H9 (cell line): Measurements from ENCODE around the gene GALNS. TPM values are rescaled to one million over a fixed set of nuclear protein-coding genes. Genes with fewer than 3 reads are reported as not detected.

Experiments
- DNase-seq: peaks from one replicate; pipeline ENCODE4 v3.0.0-alpha.2; 2017
- H2AFZ ChIP-seq: one replicate; pipeline ENCODE4 v1.6.1; 2013; ENCODE audit warnings: mild to moderate bottlenecking, low read length, control low read depth, moderate library complexity
- H2AK5ac ChIP-seq: 2 replicates; pipeline ENCODE4 v1.6.1; 2013; ENCODE audit warnings: low read length, control low read depth, mixed read lengths; ENCODE audit not compliant: insufficient read length
- H2BK120ac ChIP-seq: one replicate; pipeline ENCODE4 v1.6.1; 2013; ENCODE audit warnings: low read depth, mild to moderate bottlenecking, low read length, control low read depth, inconsistent platforms; ENCODE audit not compliant: poor library complexity, severe bottlenecking
- H2BK12ac ChIP-seq: 2 replicates; pipeline ENCODE4 v1.6.1; 2013; ENCODE audit warnings: low read length, control low read depth, mixed read lengths, low read depth; ENCODE audit not compliant: insufficient read length
- H2BK15ac ChIP-seq: 2 replicates; pipeline ENCODE4 v1.6.1; 2013; ENCODE audit warnings: low read depth, low read length, control low read depth
- H2BK20ac ChIP-seq: one replicate; pipeline ENCODE4 v1.6.1; 2013; ENCODE audit warnings: low read depth, mild to moderate bottlenecking, low read length, control low read depth, inconsistent platforms; ENCODE audit not compliant: poor library complexity, severe bottlenecking
- H2BK5ac ChIP-seq: 2 replicates; pipeline ENCODE4 v1.6.1; 2013; ENCODE audit warnings: low read length, control low read depth, mixed read lengths; ENCODE audit not compliant: insufficient read length
- H3K14ac ChIP-seq: 2 replicates; pipeline ENCODE4 v1.6.1; 2013; ENCODE audit warnings: low read length, control low read depth; ENCODE audit not compliant: insufficient read depth
- H3K18ac ChIP-seq: 2 replicates; pipeline ENCODE4 v1.6.1; 2013; ENCODE audit warnings: low read depth, mild to moderate bottlenecking, mixed read lengths, low read length, control low read depth; ENCODE audit not compliant: insufficient read length
- H3K23ac ChIP-seq: 2 replicates; pipeline ENCODE4 v1.6.1; 2013; ENCODE audit warnings: low read length, control low read depth, mixed read lengths, low read depth; ENCODE audit not compliant: insufficient read length
- H3K23me2 ChIP-seq: 2 replicates; pipeline ENCODE4 v1.6.1; 2013; ENCODE audit warnings: low read depth, mild to moderate bottlenecking, mixed read lengths, low read length, control low read depth; ENCODE audit not compliant: insufficient read length, poor library complexity, severe bottlenecking
- H3K27ac ChIP-seq: 2 replicates; pipeline ENCODE4 v1.5.1; 2013; ENCODE audit warnings: low read length, control low read depth, mixed read lengths, low read depth; ENCODE audit not compliant: insufficient read length
- H3K27me3 ChIP-seq: 2 replicates; pipeline ENCODE4 v1.6.1; 2013; ENCODE audit warnings: low read length, control low read depth, inconsistent platforms; ENCODE audit not compliant: insufficient read depth
- H3K4ac ChIP-seq: 2 replicates; pipeline ENCODE4 v1.6.1; 2013; ENCODE audit warnings: low read depth, mild to moderate bottlenecking, control low read depth, inconsistent platforms, low read length, moderate library complexity
- H3K4me1 ChIP-seq: 2 replicates; pipeline ENCODE4 v1.6.1; 2013; ENCODE audit warnings: low read length, control low read depth, inconsistent platforms; ENCODE audit not compliant: insufficient read depth
- H3K4me2 ChIP-seq: 2 replicates; pipeline ENCODE4 v1.6.1; 2013; ENCODE audit warnings: low read length, control low read depth, mixed read lengths; ENCODE audit not compliant: insufficient read length, insufficient read depth
- H3K56ac ChIP-seq: 2 replicates; pipeline ENCODE4 v1.6.1; 2013; ENCODE audit warnings: low read depth, mild to moderate bottlenecking, mixed read lengths, low read length, control low read depth; ENCODE audit not compliant: insufficient read length
- H3K79me1 ChIP-seq: 2 replicates; pipeline ENCODE4 v1.6.1; 2013; ENCODE audit warnings: low read depth, mild to moderate bottlenecking, moderate library complexity, low read length, control low read depth, inconsistent platforms; ENCODE audit not compliant: insufficient read depth, poor library complexity, severe bottlenecking
- H3K79me2 ChIP-seq: 2 replicates; pipeline ENCODE4 v1.6.1; 2013; ENCODE audit warnings: low read length, control low read depth, inconsistent platforms; ENCODE audit not compliant: insufficient read depth
- H3K9ac ChIP-seq: 2 replicates; pipeline ENCODE4 v1.6.1; 2013; ENCODE audit warnings: low read length, control low read depth, mixed read lengths; ENCODE audit not compliant: insufficient read length; ENCODE audit errors: extremely low read depth
- H3K9me3 ChIP-seq: one replicate; pipeline ENCODE4 v1.6.1; 2013; ENCODE audit warnings: low read depth, low read length, inconsistent platforms; ENCODE audit not compliant: control insufficient read depth
- H3T11ph ChIP-seq: one replicate; pipeline ENCODE4 v1.6.1; 2013; ENCODE audit warnings: mild to moderate bottlenecking, low read length, control low read depth, inconsistent platforms
- H4K20me1 ChIP-seq: one replicate; pipeline ENCODE4 v1.6.1; 2013; ENCODE audit not compliant: control insufficient read depth, insufficient read length, insufficient read depth
- H4K5ac ChIP-seq: 2 replicates; pipeline ENCODE4 v1.6.1; 2013; ENCODE audit warnings: low read depth, mild to moderate bottlenecking, mixed read lengths, low read length, control low read depth; ENCODE audit not compliant: insufficient read length
- H4K8ac ChIP-seq: replicated peaks from 2 replicates; pipeline ENCODE4 v1.6.1; 2013; ENCODE audit warnings: low read length, control low read depth, mixed read lengths, low read depth; ENCODE audit not compliant: insufficient read length
- H4K91ac ChIP-seq: 2 replicates; pipeline ENCODE4 v1.6.1; 2013; ENCODE audit warnings: low read depth, mild to moderate bottlenecking, moderate library complexity, mixed read lengths, low read length, control low read depth; ENCODE audit not compliant: insufficient read length
- H3K27ac Mint-ChIP-seq, 3 experiments: 2 replicates in 2 of 3; 3 replicates in 1 of 3; pipeline ENCODE4 v1.8.0; 2020 to 2021; ENCODE audit warnings: mixed read lengths in 3 of 3, mild to moderate bottlenecking in 1 of 3, moderate library complexity in 1 of 3
- H3K27me3 Mint-ChIP-seq: 2 replicates; pipeline ENCODE4 v1.8.0; 2021; ENCODE audit warnings: low read depth, mild to moderate bottlenecking, moderate library complexity, mixed read lengths
- H3K36me3 Mint-ChIP-seq, 3 experiments: 2 replicates in 2 of 3; 3 replicates in 1 of 3; pipeline ENCODE4 v1.8.0; 2020 to 2021; ENCODE audit warnings: low read depth in 3 of 3, mixed read lengths in 3 of 3; ENCODE audit not compliant: insufficient read depth in 1 of 3
- H3K4me1 Mint-ChIP-seq, 2 experiments: 2 replicates each; pipeline ENCODE4 v1.8.0; 2020; ENCODE audit warnings: mixed read lengths in 2 of 2
- H3K4me3 Mint-ChIP-seq, 2 experiments: 2 replicates in 1 of 2; 3 replicates in 1 of 2; pipeline ENCODE4 v1.8.0; 2020 to 2021; ENCODE audit warnings: mild to moderate bottlenecking in 2 of 2, mixed read lengths in 2 of 2, moderate library complexity in 1 of 2
- H3K9me3 Mint-ChIP-seq, 2 experiments: 2 replicates in 1 of 2; 3 replicates in 1 of 2; pipeline ENCODE4 v1.8.0; 2020; ENCODE audit warnings: mild to moderate bottlenecking in 2 of 2, mixed read lengths in 2 of 2, moderate library complexity in 1 of 2
- CTCF ChIP-seq: fragments of 200-600 bp; sonication (generic); conservative IDR thresholded peaks from 3 replicates; pipeline ENCODE4 v1.8.0; 2021; ENCODE audit warnings: antibody characterized with exemption, mild to moderate bottlenecking
- WGBS: extraction: QIAGEN DNeasy Blood & Tissue Kit; methylation state at CpG from one replicate; pipeline ENCODE4 v1.1.7; 2013; ENCODE audit warnings: missing lambda C conversion rate, low lambda C conversion rate, mixed read lengths; ENCODE audit not compliant: insufficient read length; ENCODE audit errors: extremely low coverage; 5-methylcytosine and 5-hydroxymethylcytosine counted together
- total RNA-seq: library from RNA; stranded (reverse); gene quantifications from 2 replicates; pipeline ENCODE4 v1.2.1, GENCODE V29; 2021

Gene GALNS
- total RNA-seq, 1 experiment from 2014 or later = 20.3 TPM

- Histone ChIP-seq H3K18ac (no peak overlapping the region), H3K79me1 (no peaks in the 10 kb centered on the region), H3K27ac (no peak overlapping the region), H3K56ac (no peak overlapping the region), H2BK15ac (no peak overlapping the region), H2BK120ac (no peak overlapping the region), H2BK5ac (no peak overlapping the region), H4K8ac (no peak overlapping the region), H3K4me2 (no peak overlapping the region), H3K4ac (no peak overlapping the region), H3K9ac (no peak overlapping the region), H3K27me3 (no peaks in the 10 kb centered on the region), H3K14ac (no peak overlapping the region), H2BK12ac (no peak overlapping the region), H2BK20ac (no peak overlapping the region), H2AFZ (no peak overlapping the region), H3K4me1 (no peaks in the 10 kb centered on the region), H2AK5ac (no peak overlapping the region), H3K23ac (no peak overlapping the region), H4K5ac (no peak overlapping the region), H3K9me3 (no peaks in the 10 kb centered on the region), H3T11ph (no peak overlapping the region), H3K23me2 (no peaks in the 10 kb centered on the region), H4K20me1 (no peaks in the 10 kb centered on the region), H3K79me2 (no peaks in the 10 kb centered on the region), H4K91ac (no peak overlapping the region)
- no CpG with 5 or more reads among the region's 13 CpGs for WGBS
- no peaks in the 10 kb centered on the region for H3K4me1 Mint-ChIP-seq
- peaks cover 16 to 28% (median 18%) of the 10 kb centered on the region in 3 experiments; a peak in 6 of 7 replicates for H3K36me3 Mint-ChIP-seq
- DNase-seq = no peak
- peaks cover 1% of the 10 kb centered on the region; the same call in 1 of the 2 replicates for H3K27me3 Mint-ChIP-seq
- TF ChIP-seq CTCF = no peak
- H3K27ac Mint-ChIP-seq = no peak overlapping the region
- no peak overlapping the region for H3K4me3 Mint-ChIP-seq
- H3K9me3 Mint-ChIP-seq = no peaks in the 10 kb centered on the region; a peak in 1 of 5 replicates
Observed at GRCh38 chr16:88863426-88863825, 6.7 kb upstream of the GALNS start.
